ENCODE measurements around the gene DLG4. TPM values are rescaled to one million over a fixed set of nuclear protein-coding genes. Genes with fewer than 3 reads are reported as not detected.

DLG4 gene
- total RNA-seq, 2 experiments from 2014 or later = 5.2 to 5.3 TPM

DNA sequence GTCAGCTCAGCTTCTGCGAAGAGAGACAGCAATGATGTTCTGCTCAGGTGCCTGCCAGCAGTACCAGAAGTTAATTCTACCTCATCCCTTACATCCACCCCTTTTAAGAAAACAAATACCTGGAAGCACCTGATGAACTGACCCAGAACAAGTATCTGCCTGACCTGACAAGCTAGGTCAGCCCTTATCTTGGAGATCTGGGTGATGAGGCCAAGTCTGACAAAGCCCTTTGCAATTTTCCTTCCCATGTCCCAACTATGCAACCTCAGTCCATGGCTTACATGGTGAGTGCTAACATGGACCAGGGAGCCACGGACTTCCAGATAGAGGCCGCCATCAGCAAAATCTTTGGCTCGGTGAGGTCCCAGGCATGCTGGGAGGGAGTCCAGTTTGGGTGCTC, 3.7 kb upstream of the DLG4 start:
- no peak for DNase-seq
- POLR2A ChIA-PET = interaction anchor here (0.8 to 8.4 kb wide), 3 partner anchors 10 to 17 kb away, joined by 3 to 100 read pairs (median 6); partner anchors contain the start of genes DVL2, GABARAP and PHF23
- H3K4me1 Mint-ChIP-seq = peaks cover 30% of the 10 kb centered on the region
- peaks cover 56% of the 10 kb centered on the region for H3K36me3 Mint-ChIP-seq (ENCODE audit: low read depth)
- H3K27me3 Mint-ChIP-seq = no peaks in the 10 kb centered on the region
- no peak overlapping the region for H3K27ac Mint-ChIP-seq
- CTCF ChIA-PET = interaction anchor here (0.6 to 5.2 kb wide), 3 partner anchors 8 to 14 kb away, joined by 3 to 44 read pairs (median 6); partner anchors contain the start of genes DVL2 and PHF23
- no peaks in the 10 kb centered on the region for H3K9me3 Mint-ChIP-seq
- no peak overlapping the region for H3K4me3 Mint-ChIP-seq

DNA sequence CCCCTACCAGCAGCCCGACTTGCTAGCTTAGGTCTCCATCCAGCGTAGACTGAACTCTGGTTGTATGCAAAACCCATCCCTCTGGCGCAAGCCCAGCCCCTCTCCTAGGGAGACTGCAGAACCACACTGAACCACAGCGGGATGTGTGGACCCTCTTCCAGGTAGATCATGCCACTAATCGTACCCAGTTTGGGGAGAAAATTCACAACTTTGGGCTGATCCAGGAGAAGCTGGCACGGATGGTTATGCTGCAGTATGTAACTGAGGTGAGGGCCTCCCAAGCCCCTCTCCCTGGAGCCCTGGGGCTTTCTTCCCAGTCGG, 3.3 kb upstream of the DLG4 start:
- Mint-ChIP-seq H3K9me3 (no peaks in the 10 kb centered on the region), H3K36me3 (ENCODE audit: low read depth) (peaks cover 52% of the 10 kb centered on the region), H3K27me3 (no peaks in the 10 kb centered on the region), H3K4me1 (peaks cover 30% of the 10 kb centered on the region), H3K4me3 (no peak overlapping the region), H3K27ac (no peak overlapping the region)
- ChIA-PET CTCF (interaction anchor here (5.2 kb wide), 1 partner anchor 14 kb away, joined by 44 read pairs; the partner anchor contains the start of genes DVL2 and PHF23), POLR2A (interaction anchor here (1.8 to 8.4 kb wide), 2 partner anchors 11 to 17 kb away, joined by 6 to 100 read pairs; partner anchors contain the start of genes DVL2, GABARAP and PHF23)
- DNase-seq = no peak

DNA sequence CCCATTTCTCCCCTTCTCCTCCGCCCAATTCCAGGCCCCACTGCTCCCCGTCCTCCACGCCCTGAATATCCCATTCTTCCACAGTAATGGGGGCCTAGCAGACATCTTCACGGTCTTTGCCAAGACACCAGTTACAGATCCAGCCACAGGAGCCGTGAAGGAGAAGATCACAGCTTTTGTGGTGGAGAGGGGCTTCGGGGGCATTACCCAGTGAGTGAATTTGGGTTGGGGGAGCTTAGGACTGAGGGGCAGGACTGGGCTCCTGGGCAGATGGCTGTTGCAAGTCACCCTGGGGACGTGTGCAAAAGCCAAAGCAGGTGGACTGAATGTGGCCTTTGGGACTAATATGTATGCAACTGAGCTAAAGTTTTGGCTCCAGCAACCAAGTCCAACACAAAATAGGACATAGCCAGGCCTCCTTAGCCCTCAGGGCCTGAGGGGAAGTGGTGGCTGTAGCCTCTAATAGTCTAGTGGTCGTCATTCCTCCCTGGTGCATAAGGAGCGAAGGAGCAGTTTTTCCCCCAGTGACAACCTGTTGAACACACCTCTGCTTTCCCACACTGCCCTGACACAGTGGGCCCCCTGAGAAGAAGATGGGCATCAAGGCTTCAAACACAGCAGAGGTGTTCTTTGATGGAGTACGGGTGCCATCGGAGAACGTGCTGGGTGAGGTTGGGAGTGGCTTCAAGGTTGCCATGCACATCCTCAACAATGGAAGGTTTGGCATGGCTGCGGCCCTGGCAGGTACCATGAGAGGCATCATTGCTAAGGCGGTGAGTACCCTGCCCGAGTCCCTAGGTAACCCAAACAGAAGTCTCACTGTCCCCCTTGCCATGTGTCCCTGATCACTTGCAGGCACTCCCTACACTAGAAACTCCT, 2.7 kb upstream of the DLG4 start:
- CTCF ChIA-PET = interaction anchor here (4.0 to 5.2 kb wide), 2 partner anchors 15 to 74 kb away, joined by 44 to 61 read pairs; partner anchors contain the start of genes DVL2 and PHF23
- Mint-ChIP-seq H3K9me3 (no peaks in the 10 kb centered on the region), H3K4me1 (peaks cover 33% of the 10 kb centered on the region), H3K36me3 (ENCODE audit: low read depth) (peaks cover 50% of the 10 kb centered on the region), H3K27me3 (no peaks in the 10 kb centered on the region), H3K27ac (no peak overlapping the region), H3K4me3 (no peak overlapping the region)
- DNase-seq = no peak
- POLR2A ChIA-PET = interaction anchor here (1.8 to 8.4 kb wide), 2 partner anchors 12 to 18 kb away, joined by 6 to 100 read pairs; partner anchors contain the start of genes DVL2, GABARAP and PHF23

DNA sequence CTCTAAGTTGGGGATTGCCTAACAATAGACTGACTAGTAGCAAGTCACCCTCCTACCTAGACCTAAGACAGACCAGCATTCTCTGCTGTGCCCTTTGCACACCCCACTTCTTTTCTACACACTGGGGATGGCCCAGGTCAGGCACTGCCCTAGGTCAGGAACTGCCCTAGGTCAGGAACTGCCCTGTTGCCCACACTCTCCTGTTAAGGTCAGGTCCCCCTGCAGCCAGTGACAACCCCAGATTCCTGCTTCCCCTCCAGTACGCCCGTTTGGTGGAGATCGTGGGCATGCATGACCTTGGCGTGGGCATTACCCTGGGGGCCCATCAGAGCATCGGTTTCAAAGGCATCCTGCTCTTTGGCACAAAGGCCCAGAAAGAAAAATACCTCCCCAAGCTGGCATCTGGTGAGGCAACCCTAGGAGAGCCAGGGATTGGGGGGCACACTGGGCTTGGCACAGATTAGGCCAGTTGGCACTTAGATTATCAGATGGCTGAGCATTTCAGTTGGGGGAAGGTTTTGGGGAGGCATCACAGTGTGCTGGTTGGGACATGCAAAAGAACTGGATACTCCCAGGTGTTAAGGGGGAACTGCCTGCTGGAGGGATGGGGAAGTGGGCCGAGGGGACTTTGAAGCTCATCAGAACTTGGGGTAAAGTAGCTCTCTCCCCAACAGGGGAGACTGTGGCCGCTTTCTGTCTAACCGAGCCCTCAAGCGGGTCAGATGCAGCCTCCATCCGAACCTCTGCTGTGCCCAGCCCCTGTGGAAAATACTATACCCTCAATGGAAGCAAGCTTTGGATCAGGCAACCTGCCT, 1.8 kb upstream of the DLG4 start:
- H3K27ac Mint-ChIP-seq = peak overlapping the region; percentile 84
- POLR2A ChIA-PET = interaction anchor here (1.2 to 8.4 kb wide), 6 partner anchors 11 to 362 kb away, joined by 3 to 100 read pairs (median 8); partner anchors contain the start of genes CTDNEP1, DVL2, ELP5 and GABARAP

DNA sequence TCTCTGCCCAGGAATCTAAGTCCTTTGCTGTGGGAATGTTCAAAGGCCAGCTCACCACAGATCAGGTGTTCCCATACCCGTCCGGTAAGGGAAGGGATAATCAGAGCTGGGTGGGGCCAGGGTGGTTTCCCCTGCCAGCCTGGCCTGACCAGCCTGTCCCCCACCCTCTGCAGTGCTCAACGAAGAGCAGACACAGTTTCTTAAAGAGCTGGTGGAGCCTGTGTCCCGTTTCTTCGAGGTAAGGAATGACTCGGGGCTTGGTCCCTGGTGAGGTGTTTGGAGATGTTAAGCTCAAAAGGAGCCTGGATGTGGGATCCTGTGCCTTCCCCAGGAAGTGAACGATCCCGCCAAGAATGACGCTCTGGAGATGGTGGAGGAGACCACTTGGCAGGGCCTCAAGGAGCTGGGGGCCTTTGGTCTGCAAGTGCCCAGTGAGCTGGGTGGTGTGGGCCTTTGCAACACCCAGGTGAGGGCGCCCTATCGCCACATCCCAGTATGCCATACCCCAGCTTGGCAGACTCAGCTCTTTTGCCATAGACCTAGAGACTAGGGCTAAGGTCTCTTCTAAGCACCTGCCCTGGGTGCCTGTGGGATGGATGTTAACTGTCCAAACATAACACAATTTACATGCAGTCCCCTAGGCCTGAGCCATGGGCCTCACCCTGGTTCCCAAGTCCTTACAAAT, 1.1 kb upstream of the DLG4 start:
- peak; percentile 76 for DNase-seq
- ChIA-PET POLR2A (interaction anchor here (0.6 to 8.4 kb wide), 11 partner anchors 10 to 363 kb away, joined by 3 to 100 read pairs (median 7); partner anchors contain the start of genes CTDNEP1, DVL2, ELP5 and GABARAP), CTCF (interaction anchor here (0.7 to 5.2 kb wide), 21 partner anchors 10 to 216 kb away, joined by 3 to 61 read pairs (median 3); partner anchors contain the start of genes ACAP1, CTDNEP1, DVL2 and ELP5)
- Mint-ChIP-seq H3K27ac (peak overlapping the region; percentile 84), H3K4me3 (peak overlapping the region; percentile 93), H3K27me3 (no peaks in the 10 kb centered on the region), H3K4me1 (peaks cover 43% of the 10 kb centered on the region), H3K9me3 (no peaks in the 10 kb centered on the region), H3K36me3 (ENCODE audit: low read depth) (peaks cover 41% of the 10 kb centered on the region)

More for the DNA sequence above, 1.8 kb upstream of the DLG4 start:
- Mint-ChIP-seq H3K27me3 (no peaks in the 10 kb centered on the region), H3K4me1 (peaks cover 36% of the 10 kb centered on the region), H3K9me3 (no peaks in the 10 kb centered on the region), H3K4me3 (peak overlapping the region; percentile 93), H3K36me3 (ENCODE audit: low read depth) (peaks cover 45% of the 10 kb centered on the region)
- DNase-seq = no peak
- CTCF ChIA-PET = interaction anchor here (0.7 to 5.2 kb wide), 17 partner anchors 9 to 176 kb away, joined by 3 to 61 read pairs (median 4); partner anchors contain the start of genes ACAP1, CTDNEP1, DVL2 and ELP5

DNA sequence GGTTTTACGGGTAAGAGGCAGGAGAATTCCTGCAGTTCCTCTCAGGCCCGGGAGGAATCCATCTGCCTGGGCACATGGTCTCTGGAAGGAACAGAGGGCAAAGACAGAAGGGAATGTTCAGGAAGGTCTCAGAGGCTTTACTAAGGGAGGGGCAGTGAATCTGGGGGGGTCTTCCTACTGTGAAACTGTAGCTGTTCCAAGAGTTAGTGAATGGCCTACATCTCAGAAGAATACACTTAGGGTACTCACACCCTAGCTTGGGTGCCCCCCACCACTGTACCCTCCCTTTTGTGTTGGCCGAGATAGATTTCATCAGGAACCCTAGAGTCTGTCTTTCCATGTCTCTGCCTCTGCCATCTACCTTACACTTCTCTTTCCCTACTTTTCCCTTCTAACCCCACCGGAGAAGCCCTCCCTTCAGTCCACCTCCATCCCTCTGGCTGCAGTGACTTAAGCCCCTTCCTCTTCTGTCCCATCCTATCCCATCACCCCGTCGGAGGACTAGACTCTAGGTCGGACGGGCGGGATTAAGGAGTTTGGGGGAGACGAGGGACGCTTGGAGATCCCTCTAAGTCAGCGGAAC, 316 bp downstream of the DLG4 start:
- CTCF ChIA-PET = interaction anchor here (0.9 to 5.2 kb wide), 9 partner anchors 16 to 217 kb away, joined by 3 to 61 read pairs (median 3); partner anchors contain the start of genes DVL2, GABARAP, PHF23 and SLC16A13
- no peaks in the 10 kb centered on the region for H3K27me3 Mint-ChIP-seq
- peaks cover 31% of the 10 kb centered on the region for H3K36me3 Mint-ChIP-seq (ENCODE audit: low read depth)
- DNase-seq = no peak
- H3K9me3 Mint-ChIP-seq = no peaks in the 10 kb centered on the region
- H3K4me3 Mint-ChIP-seq = peak overlapping the region; percentile 93
- peak overlapping the region; percentile 89 for H3K27ac Mint-ChIP-seq
- peaks cover 55% of the 10 kb centered on the region for H3K4me1 Mint-ChIP-seq
- POLR2A ChIA-PET = interaction anchor here (0.9 to 8.4 kb wide), 10 partner anchors 10 to 364 kb away, joined by 3 to 100 read pairs (median 6); partner anchors contain the start of genes DVL2, GABARAP, MPDU1 and PHF23

DNA sequence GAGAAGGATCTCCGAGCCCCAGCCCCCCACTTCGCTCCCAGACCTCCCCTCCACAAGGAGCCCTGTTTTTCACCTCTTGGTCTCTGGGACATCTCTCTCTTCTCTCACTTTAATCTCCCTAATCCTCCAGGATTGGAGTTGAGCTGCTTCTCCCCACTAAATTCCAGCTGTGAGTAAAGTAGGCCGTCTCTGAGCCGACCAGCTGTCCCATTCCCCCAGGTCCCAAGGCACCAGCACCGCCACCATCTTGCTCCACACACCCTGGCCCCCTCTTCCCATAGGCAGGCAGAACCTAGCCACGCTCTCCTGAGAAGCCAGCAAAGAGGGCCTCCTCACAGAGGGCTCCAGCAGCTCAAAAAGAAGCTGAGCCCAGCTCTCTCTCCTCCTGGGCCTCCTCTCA, 878 bp downstream of the DLG4 start:
- Mint-ChIP-seq H3K4me3 (peak overlapping the region; percentile 93), H3K36me3 (ENCODE audit: low read depth) (peaks cover 26% of the 10 kb centered on the region), H3K27me3 (no peaks in the 10 kb centered on the region), H3K27ac (no peak overlapping the region), H3K4me1 (peaks cover 60% of the 10 kb centered on the region), H3K9me3 (no peaks in the 10 kb centered on the region)
- DNase-seq = no peak
- CTCF ChIA-PET = interaction anchor here (0.9 to 5.2 kb wide), 5 partner anchors 16 to 183 kb away, joined by 3 to 61 read pairs (median 19); partner anchors contain the start of genes DVL2, GABARAP, PHF23 and SLC16A13
- POLR2A ChIA-PET = interaction anchor here (0.9 to 8.4 kb wide), 6 partner anchors 16 to 365 kb away, joined by 3 to 100 read pairs (median 5); partner anchors contain the start of genes DVL2, GABARAP, MPDU1 and PHF23

DNA sequence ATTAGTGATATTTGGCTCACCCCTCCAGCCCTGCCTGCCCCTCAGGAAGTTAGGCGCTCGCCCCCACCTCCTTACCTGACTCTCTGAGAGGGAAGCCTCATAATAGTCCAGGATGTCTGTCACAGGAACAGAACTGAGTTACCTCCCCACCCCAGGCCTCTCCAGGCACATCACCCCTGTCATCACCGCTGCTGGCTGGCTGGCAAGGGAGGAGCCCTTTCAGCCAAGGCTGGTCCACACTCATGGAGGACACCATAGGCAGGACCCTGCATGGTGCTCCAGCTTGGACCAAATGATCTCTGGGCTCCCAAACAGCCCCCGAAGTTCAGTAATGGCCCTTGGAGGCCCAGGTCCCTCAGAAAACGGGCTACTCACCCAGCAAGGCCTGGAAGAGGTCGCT, 1.5 kb downstream of the DLG4 start:
- no peak overlapping the region for H3K4me3 Mint-ChIP-seq
- DNase-seq = no peak
- peaks cover 66% of the 10 kb centered on the region for H3K4me1 Mint-ChIP-seq
- H3K27me3 Mint-ChIP-seq = peaks cover 5% of the 10 kb centered on the region
- H3K9me3 Mint-ChIP-seq = no peaks in the 10 kb centered on the region
- H3K27ac Mint-ChIP-seq = no peak overlapping the region
- H3K36me3 Mint-ChIP-seq (ENCODE audit: low read depth) = peaks cover 20% of the 10 kb centered on the region
- ChIA-PET POLR2A (interaction anchor here (0.9 to 8.4 kb wide), 4 partner anchors 17 to 119 kb away, joined by 3 to 100 read pairs (median 16); partner anchors contain the start of genes DVL2, GABARAP and PHF23), CTCF (interaction anchor here (5.2 kb wide), 1 partner anchor 19 kb away, joined by 44 read pairs; the partner anchor contains the start of genes DVL2 and PHF23)

DNA sequence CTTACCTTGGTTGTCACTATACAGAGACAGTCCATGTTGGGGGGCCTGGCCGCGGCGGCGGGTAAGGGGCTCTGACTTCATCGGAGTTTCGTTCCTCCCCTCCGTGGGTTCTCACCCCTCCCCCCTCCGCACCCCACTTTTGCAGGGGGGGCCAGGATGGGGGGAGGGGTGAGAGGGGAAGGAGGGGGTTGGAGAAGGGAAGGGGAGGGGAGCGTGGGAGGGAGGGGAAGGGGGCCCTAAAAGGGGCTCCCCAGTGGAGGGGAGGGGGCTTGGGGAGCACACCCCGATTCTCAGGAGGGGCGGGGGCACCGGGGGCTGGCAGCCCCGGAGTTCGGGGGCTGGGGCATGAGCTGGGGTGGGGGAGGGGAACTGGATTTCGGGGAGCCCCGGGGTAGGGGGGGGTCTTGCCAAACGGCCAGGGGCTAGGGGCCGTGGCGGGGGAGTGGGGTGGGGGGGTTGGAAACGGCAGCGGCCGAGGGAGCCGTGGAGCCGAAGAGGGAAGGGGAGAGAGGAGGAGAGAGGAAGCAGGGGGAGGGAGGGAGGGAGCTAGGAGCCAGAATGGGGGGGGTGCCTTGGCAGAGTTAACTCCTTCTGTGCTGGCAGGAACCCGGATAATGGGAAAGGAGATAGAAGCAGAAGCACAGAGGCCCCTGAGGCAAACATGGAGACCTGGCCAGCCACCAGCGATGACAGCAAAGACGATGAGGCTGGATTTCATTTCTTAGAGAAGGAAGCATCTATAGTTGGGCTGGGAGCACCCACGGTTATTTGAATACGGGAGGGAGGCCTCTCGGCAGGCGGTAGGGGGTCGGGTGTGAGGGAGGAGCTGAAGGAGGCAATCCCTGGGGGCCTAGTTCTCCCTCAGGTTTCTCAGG, 2.3 kb downstream of the DLG4 start:
- no peak for DNase-seq
- Mint-ChIP-seq H3K9me3 (no peaks in the 10 kb centered on the region), H3K36me3 (ENCODE audit: low read depth) (peaks cover 17% of the 10 kb centered on the region), H3K27ac (no peak overlapping the region), H3K4me1 (peaks cover 66% of the 10 kb centered on the region), H3K27me3 (peaks cover 6% of the 10 kb centered on the region), H3K4me3 (no peak overlapping the region)
- POLR2A ChIA-PET = interaction anchor here (8.4 kb wide), 1 partner anchor 23 kb away, joined by 100 read pairs; the partner anchor contains the start of genes GABARAP and PHF23
- CTCF ChIA-PET = interaction anchor here (0.6 to 1.6 kb wide), 2 partner anchors 70 to 257 kb away, joined by 3 read pairs; no protein-coding TSS in a partner anchor

DNA sequence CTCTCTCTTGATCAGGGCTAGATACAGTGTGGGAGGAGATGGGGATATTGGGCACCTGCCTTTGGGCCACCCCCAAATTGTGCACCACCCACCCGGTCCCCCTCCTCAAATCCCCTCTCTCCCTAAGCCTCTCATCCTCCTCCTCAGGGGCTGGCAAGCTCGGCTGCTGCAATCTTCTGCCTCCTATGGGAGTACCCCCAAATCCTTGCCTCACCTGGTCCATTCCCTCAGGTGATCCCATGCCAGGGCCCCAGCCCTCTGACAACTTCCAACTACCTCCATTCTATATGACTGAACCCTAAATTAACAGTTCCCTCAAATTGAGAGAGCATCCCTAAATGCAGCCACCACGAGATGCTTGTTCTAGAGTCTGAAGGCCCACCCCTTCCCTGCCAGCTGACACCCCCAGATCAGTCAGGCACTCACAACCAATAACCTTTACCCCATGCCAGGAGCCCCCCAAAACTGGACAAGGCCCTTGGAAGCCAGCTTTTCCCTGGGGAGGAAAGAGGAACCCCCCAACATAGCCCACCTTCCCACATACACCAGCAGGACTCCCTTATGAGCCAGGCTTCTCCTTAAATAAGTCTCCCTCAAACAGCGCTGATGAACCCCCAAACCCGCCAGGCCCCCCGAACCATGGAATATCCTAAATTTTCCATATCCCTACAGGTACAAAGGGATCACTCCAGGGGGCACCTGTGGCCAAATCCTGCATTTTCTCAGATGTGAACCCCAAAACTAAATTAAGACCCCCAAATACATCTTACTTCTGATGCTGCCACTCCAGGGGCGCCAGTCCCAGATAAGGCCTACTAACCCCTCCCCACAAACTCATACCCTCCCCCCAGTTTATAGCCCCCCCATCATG, 3.2 kb downstream of the DLG4 start:
- Mint-ChIP-seq H3K27ac (no peak overlapping the region), H3K27me3 (peaks cover 12% of the 10 kb centered on the region), H3K4me3 (no peak overlapping the region), H3K36me3 (ENCODE audit: low read depth) (peaks cover 8% of the 10 kb centered on the region), H3K4me1 (peaks cover 63% of the 10 kb centered on the region), H3K9me3 (no peaks in the 10 kb centered on the region)
- no peak for DNase-seq
- ChIA-PET POLR2A (interaction anchor here (0.7 kb wide), 1 partner anchor 252 kb away, joined by 3 read pairs; no protein-coding TSS in a partner anchor), CTCF (interaction anchor here (1.6 kb wide), 1 partner anchor 69 kb away, joined by 3 read pairs; no protein-coding TSS in a partner anchor)

Data from activated CD4-positive, alpha-beta memory T cell treated with anti-CD3 and anti-CD28 coated beads, Interleukin-2, amount 10 ng/mL, durations not matched to agents 7 days and 5 days (primary cell).